GM18502 (cell line): ENCODE results near the gene STIM2.

ENCODE experiments used
- ATAC-seq: cut with Tn5 transposase; IDR thresholded peaks from one replicate; pipeline ENCODE4 v1.9.1; 2021; ENCODE audit warnings: mild to moderate bottlenecking; ENCODE audit not compliant: unreplicated experiment, poor library complexity

The STIM2 gene

DNA sequence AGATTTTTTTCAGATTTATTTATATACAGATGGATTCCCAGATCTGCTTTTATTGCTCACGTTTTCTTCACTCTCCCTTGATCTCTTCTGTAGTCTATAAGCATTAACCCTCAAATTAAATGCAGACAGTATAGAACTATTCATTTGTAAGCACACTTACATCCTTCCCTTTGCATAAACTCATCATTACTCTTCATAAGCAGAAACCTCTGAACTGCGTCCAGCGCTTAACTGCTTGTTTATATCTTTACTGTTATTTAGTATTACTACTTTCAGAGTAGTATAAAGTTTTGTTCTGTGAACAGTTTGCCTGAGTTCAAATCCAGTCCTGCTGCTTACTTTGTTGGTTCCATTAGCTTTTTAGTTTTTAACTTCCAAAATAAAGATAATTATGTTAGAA lies 132.9 kb downstream of the STIM2 start:
- no peak for ATAC-seq

DNA sequence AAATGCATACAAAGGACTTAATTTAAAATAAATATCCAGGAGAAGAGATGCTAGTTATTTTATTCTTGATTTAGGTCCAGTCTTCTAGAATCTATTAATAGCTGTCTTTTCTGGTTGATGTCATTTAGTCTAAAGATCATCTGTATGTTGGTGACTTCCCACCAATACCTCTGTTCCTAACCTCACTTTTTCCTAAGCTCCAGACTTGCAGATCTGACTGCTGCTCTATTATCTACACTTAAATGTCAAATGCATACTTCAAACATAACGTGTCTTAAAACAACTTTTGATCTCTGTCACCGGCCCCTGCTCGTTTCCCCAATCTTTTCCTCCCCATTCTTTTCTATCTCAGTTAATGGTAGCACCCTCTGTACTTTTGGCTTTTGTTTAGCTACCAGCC lies 133.3 kb downstream of the STIM2 start:
- no peak for ATAC-seq

DNA sequence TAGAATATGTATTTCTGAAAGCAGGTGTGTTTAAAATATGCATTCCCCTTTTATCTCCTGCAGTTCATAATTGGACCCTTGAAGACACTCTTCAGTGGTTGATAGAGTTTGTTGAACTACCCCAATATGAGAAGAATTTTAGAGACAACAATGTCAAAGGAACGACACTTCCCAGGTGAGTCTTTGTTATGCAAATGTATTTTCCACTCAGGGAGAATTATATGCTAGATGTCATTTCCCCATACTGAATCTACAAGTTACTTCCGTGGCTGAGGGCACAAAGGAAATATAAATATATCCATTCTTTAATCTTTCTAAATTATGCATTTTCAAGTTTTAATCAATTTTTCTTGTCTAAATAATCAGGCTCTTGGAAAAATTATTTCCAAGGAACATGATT lies 134.7 kb downstream of the STIM2 start:
- ATAC-seq: no peak

- ATAC-seq: no peak
These were observed 136.1 kb downstream of the STIM2 start for GRCh38 chr4:26996745-26997144.

DNA sequence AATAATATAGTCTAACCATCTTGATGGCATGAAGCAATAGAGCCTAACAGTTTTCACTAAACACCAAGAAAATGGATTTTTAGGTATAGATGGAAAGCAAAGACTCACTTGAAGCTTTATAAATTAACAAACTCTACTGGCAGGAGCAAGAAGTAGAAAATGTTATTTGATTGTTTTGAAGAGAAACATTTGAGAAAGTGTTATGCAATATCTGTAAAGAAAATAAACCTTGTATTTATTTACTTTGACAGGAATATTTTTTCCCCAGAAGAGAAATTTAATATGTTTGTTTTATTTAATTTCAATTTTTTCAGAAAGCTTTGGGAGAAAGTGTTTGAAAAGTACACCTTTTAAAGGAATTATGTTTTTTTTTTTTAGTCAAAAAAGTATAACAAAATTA lies 139.0 kb downstream of the STIM2 start:
- no peak for ATAC-seq

DNA sequence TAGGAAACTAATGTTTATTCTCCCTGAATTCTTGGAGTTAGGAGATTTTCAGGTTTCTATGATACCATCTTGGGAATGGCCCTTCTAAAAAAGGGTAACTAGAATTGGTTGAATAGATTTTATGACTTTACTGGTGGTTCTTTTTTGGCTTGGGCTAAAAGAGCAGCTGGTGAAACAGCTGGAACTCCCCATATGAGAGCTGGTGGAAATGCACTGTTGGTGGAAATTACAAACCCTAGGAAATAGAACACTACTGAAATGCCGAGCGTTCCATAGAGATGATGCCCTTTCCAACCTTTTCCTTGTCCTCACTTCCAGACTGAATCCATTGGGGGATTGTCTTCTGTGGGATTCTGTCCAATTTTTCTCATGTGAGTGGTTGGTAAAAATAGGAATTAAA lies 139.5 kb downstream of the STIM2 start:
- no peak for ATAC-seq

DNA sequence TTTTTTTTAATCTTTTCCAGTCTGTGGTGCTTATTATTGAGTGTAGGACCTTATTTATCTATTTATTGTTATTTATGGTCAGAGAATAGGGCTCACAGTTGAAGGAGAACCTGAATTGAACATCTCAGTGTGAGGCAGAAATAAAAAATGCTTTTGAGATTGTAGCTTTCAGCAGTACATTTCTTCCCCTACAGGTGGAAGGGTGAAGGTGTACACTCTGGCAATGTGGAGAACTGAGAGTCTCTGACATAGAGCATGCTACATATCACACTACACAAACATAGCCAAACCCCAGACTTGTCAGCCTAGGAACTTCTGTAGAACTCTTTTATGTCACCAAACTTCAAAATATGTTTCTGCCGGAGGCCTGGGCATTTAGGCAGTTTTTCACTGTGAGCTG lies 140.2 kb downstream of the STIM2 start:
- peak; percentile 92 for ATAC-seq

GRCh38 chr4:27001398-27002164 lies 140.9 kb downstream of the STIM2 start:
- no peak for ATAC-seq

GRCh38 chr4:27003642-27004113 lies 143.0 kb downstream of the STIM2 start:
- ATAC-seq: no peak

DNA sequence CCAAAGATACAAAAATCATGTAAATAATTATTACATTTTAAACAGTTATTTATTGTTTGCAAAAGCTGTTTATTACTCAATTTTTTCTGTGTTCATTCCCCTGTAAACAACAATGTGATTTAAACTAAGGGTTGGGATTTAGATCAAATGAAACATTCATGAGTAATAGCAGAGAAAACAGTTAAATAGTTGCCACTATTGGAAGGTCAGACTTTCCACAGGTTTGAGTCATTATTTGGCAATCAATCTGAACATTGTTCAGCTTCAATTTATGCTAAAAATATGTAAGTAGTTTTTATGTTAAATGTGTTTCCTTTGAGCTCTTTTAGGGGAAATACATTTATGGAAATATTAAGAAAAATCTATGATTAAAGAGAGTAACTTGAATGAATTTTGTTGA lies 144.9 kb downstream of the STIM2 start:
- ATAC-seq: no peak

GRCh38 chr4:27005905-27006590 lies 145.4 kb downstream of the STIM2 start:
- ATAC-seq: no peak

- ATAC-seq: no peak
These were observed 146.0 kb downstream of the STIM2 start for GRCh38 chr4:27006646-27007045.

DNA sequence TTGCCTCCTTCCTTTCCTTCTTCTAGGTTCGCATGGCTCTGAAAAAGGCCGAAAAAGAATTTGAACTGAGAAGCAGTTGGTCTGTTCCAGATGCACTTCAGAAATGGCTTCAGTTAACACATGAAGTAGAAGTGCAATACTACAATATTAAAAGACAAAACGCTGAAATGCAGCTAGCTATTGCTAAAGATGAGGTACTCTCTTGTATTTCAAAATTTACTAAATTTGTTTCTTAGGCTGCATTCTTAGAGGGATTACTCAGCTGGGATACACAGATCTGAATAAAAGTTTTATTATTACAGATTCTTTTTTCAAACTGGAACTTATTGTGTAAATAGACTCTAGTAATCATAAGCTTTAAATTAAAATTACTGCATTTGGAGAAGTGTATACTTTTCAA lies 146.9 kb downstream of the STIM2 start:
- no peak for ATAC-seq

DNA sequence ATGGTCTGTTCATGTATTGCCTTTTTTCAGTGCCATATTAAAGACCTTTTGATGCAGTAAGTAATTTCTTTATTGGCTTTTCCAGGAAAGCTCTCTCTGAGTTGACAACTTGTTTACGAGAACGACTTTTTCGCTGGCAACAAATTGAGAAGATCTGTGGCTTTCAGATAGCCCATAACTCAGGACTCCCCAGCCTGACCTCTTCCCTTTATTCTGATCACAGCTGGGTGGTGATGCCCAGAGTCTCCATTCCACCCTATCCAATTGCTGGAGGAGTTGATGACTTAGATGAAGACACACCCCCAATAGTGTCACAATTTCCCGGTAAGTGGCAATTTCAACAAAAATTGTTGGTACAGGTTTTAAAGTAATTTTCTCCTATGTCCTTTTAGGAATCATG lies 148.0 kb downstream of the STIM2 start:
- ATAC-seq: no peak

DNA sequence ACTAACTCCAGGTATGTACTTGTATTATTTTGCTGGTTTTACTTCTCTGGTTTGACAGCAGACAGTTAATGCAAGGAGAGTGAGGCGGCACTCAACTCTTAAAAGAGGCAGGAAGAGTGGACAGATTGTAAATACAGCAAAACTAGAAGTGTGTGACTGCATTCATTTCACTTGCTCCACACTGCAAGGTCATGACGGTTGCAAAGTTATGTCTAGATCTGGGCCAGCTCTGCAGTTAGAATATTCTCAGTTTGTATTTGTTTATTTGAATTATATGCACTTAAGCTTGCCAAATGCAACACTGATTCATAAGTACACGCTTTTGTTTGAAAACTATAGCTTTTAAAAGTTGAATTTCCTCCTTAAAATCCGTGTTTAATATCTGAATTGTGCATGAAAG lies 148.9 kb downstream of the STIM2 start:
- no peak for ATAC-seq

DNA sequence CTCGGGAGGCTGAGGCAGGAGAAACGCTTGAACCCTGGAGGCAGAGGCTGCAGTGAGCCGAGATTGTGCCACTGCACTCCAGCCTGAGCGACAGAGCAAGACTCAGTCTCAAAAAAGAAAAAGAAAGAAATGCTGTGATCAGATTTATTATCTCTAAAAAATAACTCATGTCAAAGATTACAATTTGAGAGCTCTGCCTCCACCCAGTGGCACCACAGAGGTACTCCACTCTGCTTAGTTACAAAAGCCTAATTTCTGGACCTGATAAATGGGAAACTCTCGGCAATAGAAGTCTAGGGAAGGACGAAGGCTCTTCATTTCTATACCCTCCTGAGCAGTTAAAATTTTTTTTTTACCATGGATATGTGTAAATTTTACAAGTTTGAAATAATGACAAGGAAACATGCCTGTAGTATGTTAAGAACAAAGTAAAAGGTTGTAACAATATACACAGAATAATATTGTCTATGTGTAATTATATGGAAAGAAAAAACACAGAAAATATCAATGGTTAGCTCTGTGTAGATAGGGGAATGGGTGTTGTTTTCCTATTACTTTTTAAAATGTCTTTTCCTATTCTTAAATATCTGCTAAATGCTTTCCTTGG lies 149.8 kb downstream of the STIM2 start:
- peak; percentile 89 for ATAC-seq

DNA sequence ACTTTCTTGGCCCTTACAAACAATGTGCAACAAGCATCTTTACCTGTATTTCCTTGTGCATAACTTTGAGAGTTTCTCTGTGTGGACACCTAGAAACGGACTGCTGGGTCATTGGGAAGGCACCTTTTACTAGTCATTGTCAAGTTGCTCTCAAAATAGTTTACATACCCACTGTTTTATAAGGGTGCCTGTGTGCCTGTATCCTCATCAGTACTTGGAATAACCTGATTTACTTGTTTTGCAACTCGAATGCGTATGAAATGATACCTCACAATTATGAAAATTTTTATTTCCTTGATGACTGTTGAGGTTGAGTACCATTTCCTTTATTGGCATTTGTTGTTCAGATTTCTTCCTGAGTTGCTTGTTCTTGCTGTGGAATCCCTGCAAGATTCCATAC lies 150.8 kb downstream of the STIM2 start:
- ATAC-seq: no peak

DNA sequence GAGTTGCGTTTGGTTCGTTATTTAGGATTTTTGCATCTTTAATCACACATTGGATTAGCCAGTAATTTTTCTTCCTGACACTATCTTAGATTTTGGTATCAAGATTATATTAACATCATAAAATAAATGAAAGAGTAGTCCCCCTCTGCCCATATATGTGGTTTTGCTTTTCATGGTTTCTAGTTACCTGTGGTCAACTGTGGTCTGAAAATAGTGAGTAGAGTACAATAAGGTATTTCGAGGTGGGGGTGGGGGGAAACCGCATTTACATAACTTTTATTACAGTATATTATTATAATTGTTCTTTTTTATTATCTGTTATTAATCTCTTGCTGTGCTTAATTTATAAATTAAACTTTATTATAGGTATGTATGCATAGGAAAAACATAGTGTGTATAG lies 152.4 kb downstream of the STIM2 start:
- ATAC-seq: no peak

DNA sequence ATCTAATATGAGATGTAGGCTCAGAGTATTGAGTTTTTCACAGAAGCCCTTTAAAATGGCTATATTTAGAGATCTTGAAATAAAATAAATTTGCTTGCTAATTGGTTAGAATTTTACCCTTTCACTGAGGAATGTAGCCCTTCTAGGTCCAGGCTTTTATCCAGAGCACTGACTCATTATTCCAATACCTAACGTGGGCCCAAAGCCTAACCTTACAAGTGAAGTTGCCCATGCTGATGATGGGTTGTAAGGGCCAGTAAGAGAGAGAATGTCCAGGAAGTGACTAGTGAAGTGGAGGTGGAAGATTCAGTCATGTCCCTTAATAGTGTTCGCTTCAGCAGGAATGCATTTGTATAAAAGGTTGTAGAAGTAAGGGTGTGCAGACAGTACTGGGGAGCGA lies 155.9 kb downstream of the STIM2 start:
- no peak for ATAC-seq

DNA sequence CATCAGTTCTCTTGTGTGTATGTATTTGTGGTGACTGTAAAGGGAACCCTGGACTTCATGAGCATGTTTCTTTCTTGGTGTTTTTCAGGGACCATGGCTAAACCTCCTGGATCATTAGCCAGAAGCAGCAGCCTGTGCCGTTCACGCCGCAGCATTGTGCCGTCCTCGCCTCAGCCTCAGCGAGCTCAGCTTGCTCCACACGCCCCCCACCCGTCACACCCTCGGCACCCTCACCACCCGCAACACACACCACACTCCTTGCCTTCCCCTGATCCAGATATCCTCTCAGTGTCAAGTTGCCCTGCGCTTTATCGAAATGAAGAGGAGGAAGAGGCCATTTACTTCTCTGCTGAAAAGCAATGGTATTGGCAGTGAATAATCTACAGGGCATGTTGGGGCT lies 157.0 kb downstream of the STIM2 start:
- ATAC-seq: no peak

GRCh38 chr4:27018076-27018475 lies 157.4 kb downstream of the STIM2 start:
- no peak for ATAC-seq

GRCh38 chr4:27018910-27019309 lies 158.3 kb downstream of the STIM2 start:
- no peak for ATAC-seq
